NCI-H82 (cell line): ENCODE measurements around the gene PTPRD.

ENCODE experiments used
- DNase-seq: peaks from one replicate; lab custom pipeline; 2025; lab: John Stamatoyannopoulos, UW

The PTPRD gene

DNA sequence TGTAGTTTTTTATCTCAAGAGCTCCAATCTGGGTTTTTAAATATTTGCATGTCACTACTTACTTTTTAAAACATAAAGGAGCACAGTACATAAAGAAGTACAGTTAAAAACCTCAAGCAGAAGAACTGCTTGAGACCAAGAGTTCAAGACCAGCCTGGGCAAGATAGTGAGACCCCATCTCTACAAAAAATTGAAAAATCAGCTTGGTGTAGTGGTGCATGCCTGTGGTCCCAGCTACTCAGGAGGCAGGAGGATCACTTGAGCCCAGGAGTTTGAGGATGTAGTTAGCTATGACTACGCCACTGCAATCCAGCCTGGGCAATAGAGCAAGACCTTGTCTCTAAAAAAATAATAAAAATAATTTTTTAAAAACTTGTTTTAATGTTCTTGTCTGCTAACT lies 1840.5 kb downstream of the PTPRD start:
- DNase-seq = no peak

DNA sequence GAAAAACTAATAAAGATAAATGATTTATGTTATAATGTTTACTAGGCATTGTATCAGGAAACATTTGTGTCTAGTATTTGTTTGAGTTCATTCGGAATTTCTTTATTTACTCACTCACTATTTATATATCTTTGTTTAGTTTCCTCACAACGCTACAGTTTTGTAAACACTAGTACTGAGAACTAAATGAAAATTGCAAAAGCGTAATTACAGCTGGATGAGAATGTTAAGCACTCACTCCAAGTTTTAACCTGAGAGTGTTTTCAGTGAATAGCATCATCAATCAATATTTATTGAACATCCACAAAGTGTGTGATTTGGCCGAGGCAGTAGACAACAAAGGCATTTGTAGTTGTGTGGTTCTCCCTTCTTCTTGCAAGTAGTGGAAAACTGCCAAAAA lies 1843.6 kb downstream of the PTPRD start:
- DNase-seq = no peak

DNA sequence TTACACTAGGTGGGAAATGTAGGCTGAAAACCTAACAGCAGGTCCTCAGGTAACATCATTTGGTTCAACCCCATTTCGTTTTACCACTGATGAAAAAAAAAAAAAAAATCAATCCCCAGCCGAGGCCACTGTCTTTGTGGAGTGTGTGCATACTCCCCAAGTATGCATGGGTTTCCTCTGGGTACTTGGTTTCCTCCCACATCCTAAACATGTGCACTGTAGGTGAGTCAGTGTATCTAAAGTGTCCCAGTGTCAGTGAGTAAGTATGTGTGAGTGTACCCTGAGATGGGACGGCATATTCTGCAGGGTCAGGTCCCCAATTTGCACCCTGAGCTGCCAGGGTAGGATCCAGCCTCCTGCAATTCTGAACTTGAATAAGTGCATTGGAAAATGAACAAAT lies 1846.7 kb downstream of the PTPRD start:
- DNase-seq = no peak

GRCh38 chr9:8764051-8764450 lies 1848.8 kb downstream of the PTPRD start:
- no peak for DNase-seq

DNA sequence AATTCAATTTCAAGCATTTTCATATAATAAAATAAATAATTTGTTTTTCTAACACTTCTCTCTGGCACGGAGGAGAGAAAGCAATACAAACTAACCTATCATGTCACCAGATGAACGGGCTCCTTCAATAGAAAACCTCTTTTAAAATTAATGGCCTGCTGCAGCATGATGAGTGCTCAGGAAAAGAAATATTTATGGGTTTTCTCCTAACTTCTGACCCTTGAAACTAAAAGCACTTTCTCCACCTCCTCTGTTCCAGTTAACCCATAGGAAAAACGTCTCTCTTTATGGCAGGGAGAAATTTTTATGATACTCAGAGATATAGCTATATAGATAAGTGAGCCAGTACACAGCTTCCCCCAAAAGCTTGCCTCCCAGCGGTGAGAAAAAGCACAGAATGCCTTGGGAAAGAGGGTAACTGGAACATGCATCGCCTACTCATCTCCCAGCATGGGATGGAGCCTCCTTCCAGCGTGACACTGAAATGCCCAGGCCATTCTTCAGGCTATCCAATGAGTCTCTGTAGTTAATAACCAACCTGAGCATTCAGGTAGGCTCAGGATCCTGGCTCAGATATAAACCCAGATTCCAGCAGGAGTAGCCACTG lies 1850.2 kb downstream of the PTPRD start:
- no peak for DNase-seq

DNA sequence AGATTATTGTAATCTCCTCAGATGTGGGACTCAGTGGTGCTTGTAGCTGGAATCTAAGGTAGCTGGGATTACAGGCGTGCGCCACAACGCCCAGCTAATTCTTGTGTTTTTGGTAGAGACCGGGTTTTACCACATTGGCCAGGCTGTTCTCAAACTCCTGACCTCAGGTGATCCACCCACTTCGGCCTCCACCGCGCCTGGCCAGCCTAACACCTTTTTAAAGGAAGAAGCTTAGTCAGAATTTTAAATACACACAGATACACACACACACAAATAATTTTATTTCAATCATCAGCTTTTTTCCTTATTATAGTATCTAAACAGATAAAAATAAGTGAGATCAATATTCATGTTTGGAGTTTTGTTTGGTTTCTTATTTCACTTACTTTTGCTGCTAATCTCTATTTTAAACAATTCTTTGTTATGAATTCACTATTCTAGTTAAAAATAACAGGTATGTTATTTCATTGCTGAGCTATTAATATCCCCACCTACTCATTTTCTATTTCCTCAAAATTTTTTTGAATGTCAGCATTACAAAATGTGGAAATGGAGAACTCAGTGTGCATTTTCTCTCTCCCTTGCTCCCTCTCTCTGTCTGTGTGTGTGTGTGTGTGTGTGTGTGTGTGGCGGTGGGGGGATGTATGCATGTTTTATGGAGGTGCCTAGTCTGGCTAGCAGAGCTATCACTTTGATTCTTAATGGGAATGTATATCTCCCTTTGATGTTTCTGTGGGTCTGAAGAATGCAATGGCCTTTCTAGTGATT lies 1852.6 kb downstream of the PTPRD start:
- DNase-seq = no peak

GRCh38 chr9:8757881-8758280 lies 1854.9 kb downstream of the PTPRD start:
- DNase-seq = no peak

DNA sequence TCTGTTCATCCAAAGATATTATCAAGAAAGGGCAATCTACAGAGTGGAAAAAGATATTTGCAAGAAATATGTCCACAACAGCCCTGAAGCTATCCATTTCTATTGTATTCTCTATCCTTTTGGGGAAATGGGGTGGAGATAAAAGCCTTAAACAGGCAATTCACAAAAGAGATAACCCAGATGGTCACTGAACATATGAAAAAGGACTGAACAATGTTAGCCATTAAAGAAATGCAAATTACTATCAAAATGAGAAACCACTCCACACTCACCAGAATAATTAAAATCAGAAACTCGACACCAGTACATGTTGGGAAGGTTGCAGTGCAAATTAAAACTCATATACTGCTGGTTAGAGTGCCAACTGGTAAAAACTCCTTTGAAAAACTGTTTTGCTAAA lies 1858.1 kb downstream of the PTPRD start:
- DNase-seq = no peak

- no peak for DNase-seq
Observed at GRCh38 chr9:8751406-8751930, 1861.3 kb downstream of the PTPRD start.

- no peak for DNase-seq
Observed at GRCh38 chr9:8750639-8751051, 1862.2 kb downstream of the PTPRD start.

- DNase-seq = no peak
Observed at GRCh38 chr9:8745347-8745746, 1867.5 kb downstream of the PTPRD start.

GRCh38 chr9:8738945-8739344 lies 1873.9 kb downstream of the PTPRD start:
- no peak for DNase-seq

DNA sequence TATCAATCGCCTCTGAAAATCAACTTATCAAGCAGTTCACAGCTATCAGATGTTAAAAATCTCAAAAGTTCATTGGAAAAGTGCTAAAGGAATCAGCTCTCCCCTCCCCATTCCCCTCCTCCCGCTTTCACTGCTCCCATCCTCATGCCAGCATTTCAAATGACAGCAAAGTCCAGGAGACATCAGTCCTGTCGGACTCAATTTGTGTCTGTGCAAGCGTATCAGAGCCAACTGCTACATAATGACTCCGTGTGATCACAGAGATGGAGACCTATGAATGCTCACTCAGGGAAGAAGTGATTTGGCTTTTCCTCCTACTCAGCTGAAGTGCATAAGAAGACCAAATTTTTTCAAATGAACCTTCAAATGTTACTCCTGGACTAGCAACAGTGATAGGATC lies 1876.0 kb downstream of the PTPRD start:
- DNase-seq = no peak

DNA sequence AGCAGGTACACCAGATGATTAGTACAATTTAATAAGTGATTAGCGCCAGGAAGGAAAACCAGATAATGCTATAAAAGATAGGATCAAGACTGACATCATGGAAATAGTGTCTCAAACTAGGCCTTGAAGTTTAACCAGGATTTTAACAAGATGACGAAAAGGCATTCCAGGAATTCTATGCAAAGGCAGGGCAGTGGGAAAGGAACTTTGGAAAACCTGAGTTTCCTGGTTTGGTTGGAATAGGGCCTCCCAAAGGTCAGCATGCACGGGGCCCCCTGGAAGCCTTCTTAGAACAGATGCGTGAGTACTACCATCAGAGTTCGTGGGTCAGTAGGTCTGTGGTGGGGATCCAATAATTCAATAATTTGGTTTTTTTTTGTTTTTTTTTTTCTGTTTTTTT lies 1878.0 kb downstream of the PTPRD start:
- DNase-seq = no peak

DNA sequence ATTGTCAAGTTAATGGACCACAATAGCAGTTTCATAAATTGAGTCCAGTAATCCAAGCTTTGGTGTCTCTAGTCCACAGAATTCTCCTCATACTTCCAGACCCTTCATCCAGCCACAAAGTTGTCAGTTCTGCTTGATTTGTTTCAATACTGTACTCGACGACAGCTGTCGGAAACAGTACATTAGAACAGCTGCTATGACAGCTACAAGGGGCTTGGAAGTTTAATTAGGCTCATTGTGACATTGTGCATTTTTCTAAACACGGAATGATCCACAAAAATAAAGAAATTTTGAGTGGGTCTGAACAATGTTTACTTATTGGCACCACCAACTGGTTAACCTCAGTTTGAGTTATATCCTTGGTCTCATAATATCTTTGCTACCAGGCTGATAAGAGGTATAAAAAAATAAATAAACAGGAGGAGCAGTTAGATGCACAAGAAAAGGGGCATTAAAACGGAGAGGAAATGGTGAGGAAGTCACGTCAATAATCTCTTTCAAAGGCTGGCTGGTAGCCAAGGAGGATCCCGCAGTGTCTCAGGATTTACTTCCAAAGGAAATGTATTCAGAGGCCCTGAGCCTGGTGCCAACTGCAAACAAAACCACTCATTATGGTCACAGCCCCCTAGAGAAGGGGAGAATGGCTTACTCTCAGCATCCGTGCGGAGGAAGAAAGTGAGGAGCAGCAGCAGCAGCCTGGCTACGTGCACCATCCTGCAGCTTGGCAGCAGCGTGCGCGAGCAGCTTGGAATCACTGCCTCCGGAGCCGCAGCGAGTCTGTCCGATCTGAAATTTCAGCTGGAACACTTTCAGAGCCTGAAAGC lies 1879.5 kb downstream of the PTPRD start:
- peak; percentile 49 for DNase-seq

DNA sequence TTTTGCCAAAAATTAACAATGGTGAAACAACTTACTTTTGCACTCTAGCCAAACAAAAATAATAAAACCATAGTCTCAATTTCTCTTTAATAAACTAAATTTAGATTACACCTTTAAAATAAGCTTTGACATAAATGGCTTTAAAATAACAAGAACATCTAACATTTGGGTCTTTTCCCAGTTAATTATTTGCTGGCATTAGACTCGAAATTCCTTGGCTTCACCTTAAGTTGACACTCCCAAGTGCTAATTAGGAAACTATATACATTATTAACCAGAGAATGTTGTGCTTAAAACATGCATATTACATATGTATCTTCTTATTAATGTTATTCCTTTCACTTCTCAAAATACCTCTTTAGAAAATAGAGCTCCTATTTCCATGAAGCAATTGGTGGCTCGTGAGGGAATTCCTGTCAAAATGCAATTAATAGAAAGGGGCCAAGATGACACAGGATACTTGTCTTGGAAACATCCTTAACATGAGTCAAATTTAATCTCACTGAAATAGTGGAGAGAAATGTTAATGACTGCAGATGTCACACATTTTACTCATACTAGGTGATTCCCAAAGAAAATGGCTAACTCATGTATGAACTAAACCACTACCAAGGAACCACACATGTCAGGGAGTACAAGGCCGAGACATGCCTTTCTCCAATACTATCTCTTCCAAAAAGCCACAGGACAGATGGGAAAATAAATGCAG lies 1880.3 kb downstream of the PTPRD start:
- DNase-seq = no peak

GRCh38 chr9:8730618-8731017 lies 1882.2 kb downstream of the PTPRD start:
- no peak for DNase-seq

- no peak for DNase-seq
Observed at GRCh38 chr9:8728910-8729309, 1883.9 kb downstream of the PTPRD start.

DNA sequence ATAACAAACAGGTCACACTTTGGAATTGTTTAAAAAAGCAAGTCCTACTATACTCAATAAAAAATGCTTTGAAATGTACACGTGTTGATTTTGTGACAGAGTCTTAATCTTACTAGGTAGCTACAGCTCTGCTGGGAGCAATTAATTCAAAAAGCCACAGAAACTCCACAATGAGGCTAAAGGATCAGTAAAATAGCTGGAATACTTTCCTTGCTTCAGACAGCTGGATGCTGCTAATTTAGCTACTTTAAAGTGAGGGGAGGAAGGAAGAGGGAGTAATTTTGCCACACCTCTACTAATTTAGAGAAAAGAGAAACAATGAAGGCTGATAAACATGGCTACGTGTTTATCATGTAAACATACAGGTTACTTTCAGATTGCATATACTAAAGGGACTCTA lies 1885.6 kb downstream of the PTPRD start:
- DNase-seq = no peak

GRCh38 chr9:8726692-8727091 lies 1886.1 kb downstream of the PTPRD start:
- no peak for DNase-seq

GRCh38 chr9:8725635-8726034 lies 1887.2 kb downstream of the PTPRD start:
- no peak for DNase-seq
